A673 (cell line): ENCODE data around the gene CNP. TPM values are rescaled to one million over a fixed set of nuclear protein-coding genes. Genes with fewer than 3 reads are reported as not detected.

Experiments used
- BruUV-seq: library from RNA; stranded (reverse); fragments of 400-500 nt; replicated peaks from 2 replicates; lab custom pipeline; 2021; lab: Mats Ljungman, UMichigan
- CTCF ChIA-PET: fragments of 300-600 bp; sonication (Branson Sonifier 250); formaldehyde crosslinking; loops from one replicate; lab custom pipeline; 2022; ENCODE audit warnings: antibody characterized with exemption; lab: Charles Lee
- POLR2A ChIA-PET: fragments of 300-600 bp; sonication (Branson Sonifier 250); formaldehyde crosslinking; loops from one replicate; lab custom pipeline; 2022; ENCODE audit warnings: antibody characterized with exemption; ENCODE audit not compliant: low non-redundant PET; lab: Charles Lee
- DNase-seq: peaks from one replicate; pipeline ENCODE4 v3.0.0-alpha.2; 2015; ENCODE audit warnings: low spot score
- H3K27ac ChIP-seq: fragments of 200-600 bp; sonication (generic); 2 replicates; pipeline ENCODE4 v1.5.1; 2016; ENCODE audit warnings: mixed run types, low read depth, mild to moderate bottlenecking, mixed read lengths, antibody characterized with exemption, low read length; ENCODE audit not compliant: poor library complexity, severe bottlenecking
- H3K27me3 ChIP-seq: fragments of 200-600 bp; sonication (generic); replicated peaks from 2 replicates; pipeline ENCODE4 v1.6.1; 2017; ENCODE audit warnings: mixed run types, low read depth, mild to moderate bottlenecking, mixed read lengths, antibody characterized with exemption, low read length; ENCODE audit not compliant: insufficient read depth, poor library complexity
- H3K36me3 ChIP-seq: fragments of 200-600 bp; sonication (generic); 2 replicates; pipeline ENCODE4 v1.6.1; 2016; ENCODE audit warnings: mixed run types, mild to moderate bottlenecking, mixed read lengths, antibody characterized with exemption, low read length; ENCODE audit not compliant: insufficient read depth, poor library complexity, severe bottlenecking
- H3K4me1 ChIP-seq: fragments of 200-600 bp; sonication (generic); 2 replicates; pipeline ENCODE4 v1.6.1; 2017; ENCODE audit warnings: mixed run types, mild to moderate bottlenecking, mixed read lengths, antibody characterized with exemption, low read length; ENCODE audit not compliant: insufficient read depth, poor library complexity, severe bottlenecking
- H3K4me3 ChIP-seq: fragments of 200-600 bp; sonication (generic); 2 replicates; pipeline ENCODE4 v1.5.1; 2016; ENCODE audit warnings: low read depth, mixed run types, mild to moderate bottlenecking, mixed read lengths, low read length; ENCODE audit not compliant: poor library complexity, severe bottlenecking
- H3K9me3 ChIP-seq: fragments of 200-600 bp; sonication (generic); 2 replicates; pipeline ENCODE4 v1.6.1; 2016; ENCODE audit warnings: mixed run types, low read depth, mild to moderate bottlenecking, mixed read lengths, antibody characterized with exemption, low read length; ENCODE audit not compliant: poor library complexity, severe bottlenecking
- EZH2 ChIP-seq: fragments of 200-600 bp; sonication (generic); IDR thresholded peaks from 2 replicates; pipeline ENCODE4 v1.6.1; 2017; ENCODE audit warnings: borderline replicate concordance, low read depth, mild to moderate bottlenecking, mixed read lengths, antibody characterized with exemption, low read length; ENCODE audit not compliant: poor library complexity, severe bottlenecking
- intact Hi-C: fragments of 100-400 bp; cut with micrococcal nuclease; formaldehyde crosslinking; loops from one replicate; pipeline ENCODE4 v1.10.0; 2022; ENCODE audit not compliant: unreplicated experiment
- total RNA-seq: library from RNA; stranded (reverse); gene quantifications from 2 replicates; pipeline ENCODE4 v1.2.3, GENCODE V29; 2021
- TF ChIP-seq, protein P1 (sequence below): fragments of 300-800, 200-600 bp; sonication (generic); conservative IDR thresholded peaks from 2 replicates; pipeline ENCODE4 v1.5.1; 2017; ENCODE audit warnings: low read depth, mild to moderate bottlenecking, antibody characterized with exemption, low read length, moderate library complexity, mixed read lengths

The CNP gene
- total RNA-seq, 1 experiment from 2014 or later, result 55.6 TPM

DNA sequence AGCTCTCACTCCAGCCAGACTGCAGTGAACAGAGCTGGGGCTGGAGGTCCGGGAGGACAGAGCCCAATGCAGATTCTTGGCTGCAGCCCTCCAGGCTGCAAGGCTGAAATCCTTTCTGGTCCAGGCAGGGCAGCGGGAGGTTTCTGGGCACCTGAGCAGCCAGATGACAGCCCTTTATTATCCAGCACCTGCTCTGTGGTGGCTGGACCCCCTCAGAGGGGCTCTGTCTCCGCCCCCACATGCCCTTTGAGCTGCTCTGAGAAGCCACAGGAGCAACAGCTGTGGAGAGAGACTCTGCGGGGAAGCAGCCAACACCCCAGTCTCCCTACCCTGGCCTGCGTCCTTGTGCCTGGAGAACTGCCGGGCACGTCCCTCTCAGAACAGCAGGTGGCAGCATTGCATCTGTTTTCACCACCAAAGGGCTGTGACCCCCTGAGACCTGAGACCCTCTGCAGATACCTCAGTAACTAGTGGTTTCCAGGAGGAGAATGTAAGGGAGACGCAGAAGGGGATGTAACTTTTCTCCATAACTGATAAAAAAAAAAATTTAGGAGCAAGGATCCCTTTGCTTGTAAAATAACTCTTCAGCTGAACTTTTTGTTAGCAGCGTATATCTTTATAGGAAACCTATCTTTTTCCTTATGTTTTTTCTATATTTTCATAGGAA lies 3.7 kb upstream of the CNP start:
- H3K4me3 ChIP-seq, result no peak overlapping the region
- CTCF ChIA-PET, result interaction anchor here (0.6 to 0.7 kb wide), 2 partner anchors 172 to 176 kb away, joined by 3 read pairs; partner anchors contain the start of gene JUP
- DNase-seq, result peak; percentile 50
- intact Hi-C loops, result no loop called here
- no peaks in the 10 kb centered on the region for H3K4me1 ChIP-seq
- POLR2A ChIA-PET, result no interaction called here
- no peak overlapping the region for H3K27ac ChIP-seq
- BruUV-seq, result no TSS peak
- no peak for TF ChIP-seq EZH2
- TF ChIP-seq, protein P1, sequence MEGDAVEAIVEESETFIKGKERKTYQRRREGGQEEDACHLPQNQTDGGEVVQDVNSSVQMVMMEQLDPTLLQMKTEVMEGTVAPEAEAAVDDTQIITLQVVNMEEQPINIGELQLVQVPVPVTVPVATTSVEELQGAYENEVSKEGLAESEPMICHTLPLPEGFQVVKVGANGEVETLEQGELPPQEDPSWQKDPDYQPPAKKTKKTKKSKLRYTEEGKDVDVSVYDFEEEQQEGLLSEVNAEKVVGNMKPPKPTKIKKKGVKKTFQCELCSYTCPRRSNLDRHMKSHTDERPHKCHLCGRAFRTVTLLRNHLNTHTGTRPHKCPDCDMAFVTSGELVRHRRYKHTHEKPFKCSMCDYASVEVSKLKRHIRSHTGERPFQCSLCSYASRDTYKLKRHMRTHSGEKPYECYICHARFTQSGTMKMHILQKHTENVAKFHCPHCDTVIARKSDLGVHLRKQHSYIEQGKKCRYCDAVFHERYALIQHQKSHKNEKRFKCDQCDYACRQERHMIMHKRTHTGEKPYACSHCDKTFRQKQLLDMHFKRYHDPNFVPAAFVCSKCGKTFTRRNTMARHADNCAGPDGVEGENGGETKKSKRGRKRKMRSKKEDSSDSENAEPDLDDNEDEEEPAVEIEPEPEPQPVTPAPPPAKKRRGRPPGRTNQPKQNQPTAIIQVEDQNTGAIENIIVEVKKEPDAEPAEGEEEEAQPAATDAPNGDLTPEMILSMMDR, result peak; percentile 73
- no peaks in the 10 kb centered on the region for H3K36me3 ChIP-seq
- H3K27me3 ChIP-seq, result no peaks in the 10 kb centered on the region
- no peaks in the 10 kb centered on the region for H3K9me3 ChIP-seq

GRCh38 chr17:41965694-41966462 lies 717 bp upstream of the CNP start:
- no peaks in the 10 kb centered on the region for H3K4me1 ChIP-seq
- H3K4me3 ChIP-seq, result peak overlapping the region; percentile 66
- peaks cover 5% of the 10 kb centered on the region for H3K36me3 ChIP-seq
- H3K27ac ChIP-seq, result peak overlapping the region; percentile 82
- no TSS peak for BruUV-seq
- no peaks in the 10 kb centered on the region for H3K27me3 ChIP-seq
- TF ChIP-seq, protein P1, result no peak
- TF ChIP-seq EZH2, result no peak
- ChIA-PET CTCF (interaction anchor here (0.6 to 1.0 kb wide), 2 partner anchors 28 to 53 kb away, joined by 5 to 9 read pairs; no protein-coding TSS in a partner anchor), POLR2A (interaction anchor here (0.6 to 1.0 kb wide), 4 partner anchors 34 to 88 kb away, joined by 4 to 8 read pairs (median 7); partner anchors contain the start of gene ODAD4)
- intact Hi-C loops, result loop anchor here (5.0 kb wide), 1 partner anchor 151 kb away; no protein-coding TSS in a partner anchor
- peak; percentile 21 for DNase-seq
- H3K9me3 ChIP-seq, result no peaks in the 10 kb centered on the region

- no peak for DNase-seq
- ChIA-PET POLR2A (no interaction called here), CTCF (no interaction called here)
- intact Hi-C loops, result loop anchor here (5.0 kb wide), 1 partner anchor 150 kb away; no protein-coding TSS in a partner anchor
- H3K27me3 ChIP-seq, result no peaks in the 10 kb centered on the region
- H3K9me3 ChIP-seq, result no peaks in the 10 kb centered on the region
- peak overlapping the region; percentile 82 for H3K27ac ChIP-seq
- no peak for TF ChIP-seq EZH2
- TF ChIP-seq, protein P1, result no peak
- no peaks in the 10 kb centered on the region for H3K4me1 ChIP-seq
- peak overlapping the region; percentile 66 for H3K4me3 ChIP-seq
- peaks cover 7% of the 10 kb centered on the region for H3K36me3 ChIP-seq
- no TSS peak for BruUV-seq
Observed at GRCh38 chr17:41967141-41967920, 736 bp downstream of the CNP start.
